ENCODE results near the gene AMACR. TPM values are rescaled to one million over a fixed set of nuclear protein-coding genes. Genes with fewer than 3 reads are reported as not detected.

AMACR gene
- total RNA-seq, 1 experiment from 2014 or later, result 12.3 TPM

DNA sequence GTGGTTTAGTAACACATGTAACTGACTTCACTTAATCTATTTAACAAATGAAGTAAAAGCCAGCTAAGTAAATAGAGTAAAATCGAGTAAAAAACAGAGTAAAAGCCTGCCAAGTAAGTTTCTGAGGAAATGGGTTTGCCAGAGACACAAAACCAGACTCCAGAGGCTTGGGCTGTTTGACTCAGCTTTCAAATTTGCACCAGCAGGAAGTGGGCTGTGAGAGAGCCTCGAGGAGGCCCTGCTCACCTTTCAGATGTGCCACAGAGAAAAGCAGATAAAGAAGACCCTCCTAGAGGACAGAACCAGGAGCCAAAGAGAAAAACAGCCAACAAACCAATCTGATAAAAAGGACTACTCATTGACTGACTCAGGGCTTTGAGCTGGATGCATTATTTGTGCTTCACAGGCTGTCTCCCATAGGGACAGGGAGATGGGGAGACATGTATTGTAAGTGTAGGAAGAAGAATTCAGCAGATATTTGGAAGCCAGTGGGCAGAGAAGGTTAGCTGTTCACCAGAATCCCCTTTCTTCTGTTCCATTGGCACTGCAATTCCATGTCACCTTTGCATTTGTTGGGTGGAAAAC lies 14.4 kb upstream of the AMACR start:
- Histone ChIP-seq H3F3A (ENCODE audit: low read length, unreplicated experiment) (peaks cover 3% of the 10 kb centered on the region), H3K79me2 (ENCODE audit: low read length) (no peaks in the 10 kb centered on the region), H3K36me3 (ENCODE audit: low read depth, low read length) (no peaks in the 10 kb centered on the region), H4K20me1 (ENCODE audit: low read length) (no peaks in the 10 kb centered on the region), H3K4me2 (ENCODE audit: low read length) (peak overlapping the region; percentile 52), H2AFZ (ENCODE audit: low read length) (peak overlapping the region; percentile 42), H3K27ac (ENCODE audit: low read length) (peak overlapping the region; percentile 61), H3K4me1 (ENCODE audit: insufficient read depth, low read length) (peaks cover 19% of the 10 kb centered on the region), H3K4me3 (ENCODE audit: low read length) (no peak overlapping the region), H3K27me3 (ENCODE audit: low read length) (no peaks in the 10 kb centered on the region), H3K9ac (ENCODE audit: low read length) (peak overlapping the region; percentile 13; the same call in 1 of the 2 replicates), H3K9me3 (ENCODE audit: low read length) (no peaks in the 10 kb centered on the region), H3K9me2 (replicated peaks; ENCODE audit: low read length) (no peaks in the 10 kb centered on the region)
- no TSS peak for BruUV-seq (replicated peaks)
- ChIA-PET POLR2A (ENCODE audit: unreplicated experiment) (interaction anchor here (0.6 kb wide), 1 partner anchor 13 kb away, joined by 3 read pairs; no protein-coding TSS in a partner anchor), CTCF (no interaction called here)
- TF ChIP-seq CTCF (conservative IDR thresholded peaks at IDR 0.05; ENCODE audit: low read depth, low read length) (no peak), EZH2phosphoT487 (IDR thresholded peaks at IDR 0.05; ENCODE audit: borderline replicate concordance, low read length) (no peak), EZH2 (IDR thresholded peaks at IDR 0.05; ENCODE audit: low read length, unreplicated experiment) (no peak)
- intact Hi-C loops (cut with micrococcal nuclease), result no loop called here
- DNase-seq (peak; percentile 59), ATAC-seq (peak; percentile 89)

DNA sequence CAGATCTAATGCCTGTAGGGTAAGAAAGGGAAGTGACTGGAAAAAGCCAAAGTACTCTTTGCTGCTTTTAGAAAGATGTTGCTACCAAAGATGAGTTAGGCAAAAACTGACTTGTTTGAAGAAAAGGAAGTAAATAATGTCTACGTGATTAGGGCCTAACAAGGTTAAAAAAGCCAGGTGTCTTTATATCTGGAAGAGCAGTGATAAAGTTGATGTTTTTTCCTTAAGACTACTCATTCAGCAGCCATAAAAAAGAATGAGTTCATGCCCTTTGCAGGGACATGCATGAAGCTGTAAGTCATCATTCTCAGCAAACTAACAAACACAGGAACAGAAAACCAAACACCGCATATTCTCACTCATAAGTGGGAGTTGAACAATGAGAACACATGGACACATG lies 13.5 kb upstream of the AMACR start:
- DNase-seq, result no peak

More for the DNA sequence above, 13.5 kb upstream of the AMACR start:
- intact Hi-C loops (cut with micrococcal nuclease), result no loop called here
- CTCF ChIA-PET, result no interaction called here
- no TSS peak for BruUV-seq (replicated peaks)
- TF ChIP-seq EZH2 (IDR thresholded peaks at IDR 0.05; ENCODE audit: low read length, unreplicated experiment), result no peak
- no peak for TF ChIP-seq CTCF (conservative IDR thresholded peaks at IDR 0.05; ENCODE audit: low read depth, low read length)
- TF ChIP-seq EZH2phosphoT487 (IDR thresholded peaks at IDR 0.05; ENCODE audit: borderline replicate concordance, low read length), result no peak
- Histone ChIP-seq H3K4me2 (ENCODE audit: low read length) (no peak overlapping the region), H4K20me1 (ENCODE audit: low read length) (no peaks in the 10 kb centered on the region), H3K9ac (ENCODE audit: low read length) (no peak overlapping the region; the same call in 1 of the 2 replicates), H3K27me3 (ENCODE audit: low read length) (no peaks in the 10 kb centered on the region), H2AFZ (ENCODE audit: low read length) (no peak overlapping the region), H3F3A (ENCODE audit: low read length, unreplicated experiment) (peaks cover 3% of the 10 kb centered on the region), H3K36me3 (ENCODE audit: low read depth, low read length) (no peaks in the 10 kb centered on the region), H3K9me3 (ENCODE audit: low read length) (no peaks in the 10 kb centered on the region), H3K79me2 (ENCODE audit: low read length) (no peaks in the 10 kb centered on the region), H3K9me2 (replicated peaks; ENCODE audit: low read length) (no peaks in the 10 kb centered on the region), H3K4me3 (ENCODE audit: low read length) (no peak overlapping the region), H3K4me1 (ENCODE audit: insufficient read depth, low read length) (peaks cover 19% of the 10 kb centered on the region), H3K27ac (ENCODE audit: low read length) (peak overlapping the region; percentile 61)
- POLR2A ChIA-PET (ENCODE audit: unreplicated experiment), result no interaction called here
- peak; percentile 33; the same call in 1 of the 2 replicates for ATAC-seq

Measured in PC-3 (cell line).